Ovary (tissue), 9 donors: Measurements from ENCODE around the gene SLC35C1. TPM values are rescaled to one million over a fixed set of nuclear protein-coding genes. Genes with fewer than 3 reads are reported as not detected.
A peak's percentile ranks its signal among the peaks of the same experiment; 100 is the strongest.

Experiments used
- DNase-seq, 5 donors: peaks; one replicate each; pipeline ENCODE4 v3.0.0-alpha.2; 2019 to 2020
- H3K27ac ChIP-seq, 2 donors: fragments of 200-600 bp; one replicate each; pipeline versions ENCODE4 v1.5.1 to v1.8.0; 2019 to 2022
- H3K27me3 ChIP-seq: fragments of 200-600 bp; one replicate; pipeline ENCODE4 v1.8.0; 2022
- H3K36me3 ChIP-seq: fragments of 200-600 bp; sonication (generic); one replicate; pipeline ENCODE4 v1.5.1; 2019
- H3K4me1 ChIP-seq: one replicate; pipeline ENCODE4 v1.8.1; 2013; ENCODE audit warnings: mild to moderate bottlenecking, moderate library complexity; ENCODE audit not compliant: insufficient read depth
- H3K4me3 ChIP-seq: fragments of 200-600 bp; sonication (generic); one replicate; pipeline ENCODE4 v1.5.1; 2017
- H3K9me3 ChIP-seq, 2 donors: fragments of 200-600 bp in 1 of 2; sonication (generic) in 1 of 2; one replicate each; pipeline versions ENCODE4 v1.5.1 to v1.8.1; 2013 to 2019; ENCODE audit warnings: mild to moderate bottlenecking in 1 of 2, moderate library complexity in 1 of 2
- CTCF ChIP-seq, 3 donors: fragments of 450-650 bp in 2 of 3; fragments of 200-600 bp in 1 of 3; IDR thresholded peaks; one replicate each; pipeline versions ENCODE4 v1.5.1 to v1.8.0; 2016 to 2022; ENCODE audit warnings: antibody characterized with exemption in 3 of 3, mild to moderate bottlenecking in 1 of 3
- EP300 ChIP-seq: sonication (generic); formaldehyde crosslinking; IDR thresholded peaks from one replicate; pipeline ENCODE4 v1.6.1; 2017; ENCODE audit warnings: antibody characterized with exemption
- POLR2A ChIP-seq: fragments of 450-650 bp; IDR thresholded peaks from one replicate; pipeline ENCODE4 v1.6.1; 2017; ENCODE audit warnings: antibody characterized with exemption, mild to moderate bottlenecking, moderate library complexity
- WGBS, 3 donors: extraction: QIAGEN DNeasy Blood & Tissue Kit in 1 of 3; methylation state at CpG; one replicate each; pipeline versions ENCODE4 v1.1.5 to v1.1.7; 2013 to 2017; 5-methylcytosine and 5-hydroxymethylcytosine counted together
- intact Hi-C, 4 donors: fragments of 100-400 bp; cut with DNase I; formaldehyde crosslinking; loops; one replicate each; pipeline versions ENCODE4 v1.11.0 to v1.15.1; 2022 to 2023
- polyA plus RNA-seq, 2 donors: library from polyadenylated mRNA; stranded (reverse); fragments of 200-250 nt in 1 of 2; fragments of 350-450 nt in 1 of 2; fragmentation: Illumina TruSeq in 1 of 2; extraction: RNeasy Lipid Tissue Mini Kit (QIAGEN cat#74804) in 1 of 2; gene quantifications; one replicate each; pipeline ENCODE4 v1.2.3, GENCODE V29; 2013 to 2014
- total RNA-seq, 7 donors: library from RNA; depleted of rRNA in 2 of 7; stranded (reverse); fragments of >200 nt in 2 of 7; fragmentation: NEBNext Ultra II Directional in 3 of 7; extraction: Animal tissue kit (Norgen Biotek cat#: 25700) in 3 of 7; gene quantifications; one replicate each; pipeline versions ENCODE4 v1.1.0 to v1.2.4, GENCODE V29; 2016 to 2023
- donor health status: DM: no; HTN: no; CAD: no; lungs with moderate emphysema.
- donor health status: DM: no; HTN: no; CAD: no.
- donor health status: Bipolar disorder and iron deficiency.
- donor health status: DM: yes; HTN: yes; CAD: no.
- donor health status: DM: no; HTN: no; CAD: no.
- donor health status: DM: yes; HTN: yes; CAD: no.

The SLC35C1 gene
- total and polyA plus RNA-seq, 9 donors: 5.9 to 13.8 (median 9.6) TPM

GRCh38 chr11:45768486-45768885, 36.5 kb upstream of the SLC35C1 start:
- Histone ChIP-seq H3K27me3 (no peaks in the 10 kb centered on the region), H3K4me3 (no peak overlapping the region), H3K27ac (no peak overlapping the region), H3K4me1 (no peaks in the 10 kb centered on the region), H3K36me3 (no peaks in the 10 kb centered on the region), H3K9me3 (no peaks in the 10 kb centered on the region)
- WGBS, 3 donors: 90 to 97% (median 94%) methylated on average over 5 of the region's 5 CpGs
- no peak for DNase-seq
- TF ChIP-seq CTCF (IDR thresholded peaks at IDR 0.05): no peak
- intact Hi-C loops: loop anchor here in 1 of 4 donors (10.0 kb wide), 1 partner anchor 394 kb away; no protein-coding TSS in a partner anchor

- H3K4me1 ChIP-seq: no peaks in the 10 kb centered on the region
- intact Hi-C loops: loop anchor here (5.0 to 10.0 kb wide), 4 partner anchors 113 to 435 kb away; no protein-coding TSS in a partner anchor
- TF ChIP-seq EP300: no peak
- no peak for TF ChIP-seq POLR2A
- TF ChIP-seq CTCF (IDR thresholded peaks at IDR 0.05): no peak
- H3K4me3 ChIP-seq: no peak overlapping the region
- H3K27ac ChIP-seq: no peak overlapping the region
- no peaks in the 10 kb centered on the region for H3K36me3 ChIP-seq
- H3K9me3 ChIP-seq: no peaks in the 10 kb centered on the region
- DNase-seq: no peak
- 90 to 94% (median 93%) methylated on average over 5 of the region's 5 CpGs for WGBS, 3 donors
- H3K27me3 ChIP-seq: no peaks in the 10 kb centered on the region
Measured at GRCh38 chr11:45769960-45770359, 35.0 kb upstream of the SLC35C1 start.

GRCh38 chr11:45771193-45771565, 33.8 kb upstream of the SLC35C1 start:
- TF ChIP-seq CTCF (IDR thresholded peaks at IDR 0.05): peak; percentile 74 to 90 (median 87)
- TF ChIP-seq EP300: no peak
- Histone ChIP-seq H3K4me1 (no peaks in the 10 kb centered on the region), H3K27ac (peak overlapping the region; percentile 17 to 56), H3K27me3 (no peaks in the 10 kb centered on the region), H3K36me3 (no peaks in the 10 kb centered on the region), H3K9me3 (no peaks in the 10 kb centered on the region), H3K4me3 (peak overlapping the region; percentile 36)
- 5 to 6% (median 6%) methylated on average over 18 of the region's 18 CpGs for WGBS, 3 donors
- DNase-seq: peak; percentile 63 to 82 (median 78)
- intact Hi-C loops: loop anchor here (5.0 to 10.0 kb wide), 4 partner anchors 114 to 436 kb away; no protein-coding TSS in a partner anchor

- no peaks in the 10 kb centered on the region for H3K9me3 ChIP-seq
- no peaks in the 10 kb centered on the region for H3K27me3 ChIP-seq
- 2 to 3% (median 2%) methylated on average over 31 of the region's 31 CpGs for WGBS, 3 donors
- peak overlapping the region; percentile 36 for H3K4me3 ChIP-seq
- DNase-seq: peak; percentile 77 to 89 (median 84)
- peak overlapping the region; percentile 17 to 56 for H3K27ac ChIP-seq
- intact Hi-C loops: loop anchor here (5.0 to 10.0 kb wide), 4 partner anchors 115 to 437 kb away; no protein-coding TSS in a partner anchor
- H3K4me1 ChIP-seq: no peaks in the 10 kb centered on the region
- no peaks in the 10 kb centered on the region for H3K36me3 ChIP-seq
- TF ChIP-seq POLR2A (no peak), CTCF (IDR thresholded peaks at IDR 0.05) (peak; percentile 86 to 91 (median 87)), EP300 (no peak)
Measured at GRCh38 chr11:45771566-45772448, 33.1 kb upstream of the SLC35C1 start.
